ENCODE measurements around the gene CD2.

The CD2 gene

DNA sequence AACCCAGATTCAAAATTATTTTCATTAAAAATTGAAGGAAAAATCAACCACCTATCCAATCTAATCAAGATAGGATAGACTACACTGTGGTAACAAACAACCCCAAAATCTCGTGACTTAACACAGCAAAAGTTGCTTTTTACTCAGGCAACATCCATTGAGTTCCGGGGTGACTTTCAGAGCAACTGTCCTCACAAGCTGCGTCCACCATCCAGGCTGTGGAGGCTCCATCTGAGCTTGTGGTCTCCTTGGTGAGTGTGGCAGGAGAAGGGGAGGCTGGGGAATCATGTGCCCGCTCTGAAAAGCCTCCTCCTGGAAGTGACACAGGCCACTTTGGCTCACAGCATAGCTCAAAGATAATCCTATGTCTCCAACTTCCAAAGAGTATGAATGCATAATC, 52.4 kb downstream of the CD2 start:
- no peak overlapping the region for H3K27ac ChIP-seq
- TF ChIP-seq ZFX (IDR thresholded peaks at IDR 0.05; ENCODE audit: borderline replicate concordance) = no peak
- TF ChIP-seq CTCF (IDR thresholded peaks at IDR 0.05) = no peak

GRCh38 chr1:116807394-116808199, 53.4 kb downstream of the CD2 start:
- TF ChIP-seq CTCF (IDR thresholded peaks at IDR 0.05) (no peak), ZFX (IDR thresholded peaks at IDR 0.05; ENCODE audit: borderline replicate concordance) (no peak)
- no peak overlapping the region for H3K27ac ChIP-seq

DNA sequence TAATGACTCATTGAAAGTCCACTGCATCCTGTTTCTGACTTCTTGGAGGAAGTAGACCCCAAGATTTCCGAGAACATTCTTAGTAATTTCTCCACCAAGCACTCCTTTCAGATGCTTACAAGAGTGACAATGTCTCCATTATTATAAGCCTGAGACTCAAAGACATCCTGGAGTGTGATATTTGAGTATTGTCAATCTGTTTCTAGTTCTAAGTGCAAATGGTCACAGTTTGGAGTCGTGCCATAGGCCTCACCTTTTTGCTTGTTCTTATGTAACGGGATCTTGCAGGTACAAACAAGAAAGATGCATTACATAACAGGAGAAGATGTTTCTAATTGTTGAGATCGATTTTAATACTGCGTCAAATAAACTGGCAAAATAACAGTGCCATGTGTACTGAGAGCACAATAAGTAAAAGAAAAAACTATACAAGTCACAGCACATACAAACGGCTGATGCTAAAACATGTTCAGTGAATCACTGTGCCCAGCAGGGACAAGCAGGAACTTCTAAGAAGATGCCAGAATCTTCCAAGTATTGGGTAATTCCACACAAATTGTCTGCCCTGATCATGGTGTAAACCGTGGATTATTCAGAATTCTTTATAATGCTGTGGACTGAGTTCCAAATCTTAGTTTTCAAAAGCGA, 54.1 kb downstream of the CD2 start:
- H3K27ac ChIP-seq = no peak overlapping the region
- no peak for TF ChIP-seq CTCF (IDR thresholded peaks at IDR 0.05)

- no peak overlapping the region for H3K27ac ChIP-seq
- TF ChIP-seq ZFX (IDR thresholded peaks at IDR 0.05; ENCODE audit: borderline replicate concordance) (no peak), CTCF (IDR thresholded peaks at IDR 0.05) (no peak)
Observed at GRCh38 chr1:116808848-116809508, 54.7 kb downstream of the CD2 start.

GRCh38 chr1:116811321-116811720, 57.1 kb downstream of the CD2 start:
- H3K27ac ChIP-seq = no peak overlapping the region
- TF ChIP-seq CTCF (IDR thresholded peaks at IDR 0.05) (no peak), ZFX (IDR thresholded peaks at IDR 0.05; ENCODE audit: borderline replicate concordance) (no peak)

GRCh38 chr1:116814926-116815723, 60.9 kb downstream of the CD2 start:
- TF ChIP-seq CTCF (IDR thresholded peaks at IDR 0.05) = no peak
- no peak for TF ChIP-seq ZFX (IDR thresholded peaks at IDR 0.05; ENCODE audit: borderline replicate concordance)
- no peak overlapping the region for H3K27ac ChIP-seq
